ENCODE results near the gene KIAA1671.

DNA sequence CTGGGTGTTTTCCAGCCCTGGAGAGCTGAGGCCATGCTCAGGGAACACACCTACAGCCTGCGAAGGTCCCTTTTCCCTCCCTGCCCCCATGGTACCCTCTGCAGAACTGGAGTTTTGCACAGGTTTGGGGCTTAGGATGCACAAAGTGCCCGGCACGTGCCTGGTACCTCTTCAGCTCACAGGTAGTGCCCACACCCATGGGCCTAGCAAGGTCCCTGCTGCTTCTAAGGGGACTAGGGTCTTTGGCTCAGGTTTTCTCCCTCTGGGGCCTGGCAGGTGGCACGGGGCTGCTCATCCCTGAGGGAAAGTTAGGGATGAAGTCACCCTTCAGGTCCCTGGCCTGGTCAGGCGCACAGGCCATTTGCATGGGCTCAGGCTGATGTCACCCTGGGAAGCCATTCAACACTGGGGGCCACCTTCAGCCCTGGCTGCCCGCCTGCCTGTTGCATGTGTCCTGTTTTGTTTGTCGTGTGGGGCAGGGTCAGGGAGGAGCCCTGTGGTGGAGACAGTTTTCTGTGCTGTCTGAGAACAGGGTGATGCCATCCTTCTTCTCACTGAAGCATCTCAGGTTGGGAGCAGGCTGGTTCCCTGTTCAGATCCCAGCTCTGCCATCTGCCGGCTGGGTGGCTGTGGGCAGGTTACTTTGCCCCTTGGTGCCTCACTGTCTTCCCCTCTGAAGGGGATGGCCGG, 178.8 kb downstream of the KIAA1671 start:
- TF ChIP-seq EZH2 (IDR thresholded peaks at IDR 0.05; ENCODE audit: borderline replicate concordance, low read depth, low read length, poor library complexity, severe bottlenecking), result no peak
- TF ChIP-seq, protein P1, sequence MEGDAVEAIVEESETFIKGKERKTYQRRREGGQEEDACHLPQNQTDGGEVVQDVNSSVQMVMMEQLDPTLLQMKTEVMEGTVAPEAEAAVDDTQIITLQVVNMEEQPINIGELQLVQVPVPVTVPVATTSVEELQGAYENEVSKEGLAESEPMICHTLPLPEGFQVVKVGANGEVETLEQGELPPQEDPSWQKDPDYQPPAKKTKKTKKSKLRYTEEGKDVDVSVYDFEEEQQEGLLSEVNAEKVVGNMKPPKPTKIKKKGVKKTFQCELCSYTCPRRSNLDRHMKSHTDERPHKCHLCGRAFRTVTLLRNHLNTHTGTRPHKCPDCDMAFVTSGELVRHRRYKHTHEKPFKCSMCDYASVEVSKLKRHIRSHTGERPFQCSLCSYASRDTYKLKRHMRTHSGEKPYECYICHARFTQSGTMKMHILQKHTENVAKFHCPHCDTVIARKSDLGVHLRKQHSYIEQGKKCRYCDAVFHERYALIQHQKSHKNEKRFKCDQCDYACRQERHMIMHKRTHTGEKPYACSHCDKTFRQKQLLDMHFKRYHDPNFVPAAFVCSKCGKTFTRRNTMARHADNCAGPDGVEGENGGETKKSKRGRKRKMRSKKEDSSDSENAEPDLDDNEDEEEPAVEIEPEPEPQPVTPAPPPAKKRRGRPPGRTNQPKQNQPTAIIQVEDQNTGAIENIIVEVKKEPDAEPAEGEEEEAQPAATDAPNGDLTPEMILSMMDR (conservative IDR thresholded peaks at IDR 0.05; ENCODE audit: low read depth, low read length), result no peak

Data from A673 (cell line).